ENCODE data around the gene NT5DC3. TPM values are rescaled to one million over a fixed set of nuclear protein-coding genes. Genes with fewer than 3 reads are reported as not detected.
A peak's percentile ranks its signal among the peaks of the same experiment; 100 is the strongest.

Gene NT5DC3
- total RNA-seq, 1 donor from 2014 or later, result 6.6 TPM

GRCh38 chr12:103731539-103731938, 109.5 kb downstream of the NT5DC3 start:
- TF ChIP-seq CTCF (IDR thresholded peaks at IDR 0.05; ENCODE audit: insufficient read depth, low read length, severe bottlenecking), result no peak
- DNase-seq (ENCODE audit: low read depth) (no peak), FAIRE-seq (no peak)
- no peaks in the 10 kb centered on the region for H3K36me3 ChIP-seq (ENCODE audit: control insufficient read depth, insufficient read depth, low read length)
- H3K4me3 ChIP-seq (ENCODE audit: low read depth, low read length), result no peak overlapping the region
- no peaks in the 10 kb centered on the region for H3K27me3 ChIP-seq (ENCODE audit: control insufficient read depth, insufficient read depth, low read length)

GRCh38 chr12:103729499-103729898, 111.5 kb downstream of the NT5DC3 start:
- H3K27me3 ChIP-seq (ENCODE audit: control insufficient read depth, insufficient read depth, low read length), result no peaks in the 10 kb centered on the region
- peak; percentile 54 for DNase-seq (ENCODE audit: low read depth)
- no peaks in the 10 kb centered on the region for H3K36me3 ChIP-seq (ENCODE audit: control insufficient read depth, insufficient read depth, low read length)
- no peak for TF ChIP-seq CTCF (IDR thresholded peaks at IDR 0.05; ENCODE audit: insufficient read depth, low read length, severe bottlenecking)
- H3K4me3 ChIP-seq (ENCODE audit: low read depth, low read length), result no peak overlapping the region
- no peak for FAIRE-seq

- no peaks in the 10 kb centered on the region for H3K36me3 ChIP-seq (ENCODE audit: control insufficient read depth, insufficient read depth, low read length)
- no peak for TF ChIP-seq CTCF (IDR thresholded peaks at IDR 0.05; ENCODE audit: insufficient read depth, low read length, severe bottlenecking)
- DNase-seq (ENCODE audit: low read depth), result no peak
These were observed 112.7 kb downstream of the NT5DC3 start for GRCh38 chr12:103728323-103728722.

GRCh38 chr12:103727638-103728037, 113.4 kb downstream of the NT5DC3 start:
- Histone ChIP-seq H3K36me3 (ENCODE audit: control insufficient read depth, insufficient read depth, low read length) (no peaks in the 10 kb centered on the region), H3K4me3 (ENCODE audit: low read depth, low read length) (no peak overlapping the region), H3K27me3 (ENCODE audit: control insufficient read depth, insufficient read depth, low read length) (no peaks in the 10 kb centered on the region)
- no peak for TF ChIP-seq CTCF (IDR thresholded peaks at IDR 0.05; ENCODE audit: insufficient read depth, low read length, severe bottlenecking)
- DNase-seq (ENCODE audit: low read depth) (peak; percentile 22), FAIRE-seq (no peak)

More at GRCh38 chr12:103728323-103728722, 112.7 kb downstream of the NT5DC3 start:
- no peak overlapping the region for H3K4me3 ChIP-seq (ENCODE audit: low read depth, low read length)
- FAIRE-seq, result no peak
- H3K27me3 ChIP-seq (ENCODE audit: control insufficient read depth, insufficient read depth, low read length), result no peaks in the 10 kb centered on the region

GRCh38 chr12:103725398-103725797, 115.6 kb downstream of the NT5DC3 start:
- Histone ChIP-seq H3K27me3 (ENCODE audit: control insufficient read depth, insufficient read depth, low read length) (no peaks in the 10 kb centered on the region), H3K4me3 (ENCODE audit: low read depth, low read length) (no peak overlapping the region), H3K36me3 (ENCODE audit: control insufficient read depth, insufficient read depth, low read length) (no peaks in the 10 kb centered on the region)
- FAIRE-seq, result no peak
- DNase-seq (ENCODE audit: low read depth), result no peak
- no peak for TF ChIP-seq CTCF (IDR thresholded peaks at IDR 0.05; ENCODE audit: insufficient read depth, low read length, severe bottlenecking)

Other genes starting within 250 kb of the NT5DC3 start
- 649 and 677 TPM in 2 replicates for gene HSP90B1, start 89.2 kb upstream of the NT5DC3 start, total RNA-seq
- gene TDG, start 124.6 kb upstream of the NT5DC3 start, total RNA-seq, result 25.5 and 48.6 TPM in 2 replicates
- 1.0 and 1.3 TPM in 2 replicates for gene GLT8D2, start 209.0 kb upstream of the NT5DC3 start, total RNA-seq
- 7.6 and 8.7 TPM in 2 replicates for gene HCFC2, start 223.3 kb upstream of the NT5DC3 start, total RNA-seq